GM21529 (cell line): Measurements from ENCODE around the gene CYP1A2.

Source experiments
- ATAC-seq: cut with Tn5 transposase; IDR thresholded peaks from one replicate; pipeline ENCODE4 v1.9.1; 2021; ENCODE audit not compliant: unreplicated experiment

Gene CYP1A2

GRCh38 chr15:74788683-74789151, 40.1 kb downstream of the CYP1A2 start:
- ATAC-seq: peak; percentile 25

GRCh38 chr15:74789171-74789631, 40.6 kb downstream of the CYP1A2 start:
- ATAC-seq: no peak

DNA sequence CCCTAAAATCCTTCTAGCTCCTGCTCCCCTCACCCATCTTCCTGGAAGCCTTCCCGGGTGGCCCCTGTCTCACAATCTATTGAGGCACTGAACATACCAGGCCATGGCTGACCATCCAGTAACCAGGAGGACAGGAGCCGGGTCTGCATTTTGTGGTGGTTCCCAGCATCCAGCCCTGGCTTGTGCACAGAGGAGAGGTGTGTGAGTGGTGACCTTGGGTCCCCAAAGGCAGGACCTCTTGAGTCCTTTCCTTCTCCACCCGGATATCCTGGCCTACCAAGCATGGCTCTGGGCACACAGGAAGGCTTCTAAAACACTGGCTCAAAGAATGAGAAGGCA, 41.1 kb downstream of the CYP1A2 start:
- ATAC-seq: no peak

DNA sequence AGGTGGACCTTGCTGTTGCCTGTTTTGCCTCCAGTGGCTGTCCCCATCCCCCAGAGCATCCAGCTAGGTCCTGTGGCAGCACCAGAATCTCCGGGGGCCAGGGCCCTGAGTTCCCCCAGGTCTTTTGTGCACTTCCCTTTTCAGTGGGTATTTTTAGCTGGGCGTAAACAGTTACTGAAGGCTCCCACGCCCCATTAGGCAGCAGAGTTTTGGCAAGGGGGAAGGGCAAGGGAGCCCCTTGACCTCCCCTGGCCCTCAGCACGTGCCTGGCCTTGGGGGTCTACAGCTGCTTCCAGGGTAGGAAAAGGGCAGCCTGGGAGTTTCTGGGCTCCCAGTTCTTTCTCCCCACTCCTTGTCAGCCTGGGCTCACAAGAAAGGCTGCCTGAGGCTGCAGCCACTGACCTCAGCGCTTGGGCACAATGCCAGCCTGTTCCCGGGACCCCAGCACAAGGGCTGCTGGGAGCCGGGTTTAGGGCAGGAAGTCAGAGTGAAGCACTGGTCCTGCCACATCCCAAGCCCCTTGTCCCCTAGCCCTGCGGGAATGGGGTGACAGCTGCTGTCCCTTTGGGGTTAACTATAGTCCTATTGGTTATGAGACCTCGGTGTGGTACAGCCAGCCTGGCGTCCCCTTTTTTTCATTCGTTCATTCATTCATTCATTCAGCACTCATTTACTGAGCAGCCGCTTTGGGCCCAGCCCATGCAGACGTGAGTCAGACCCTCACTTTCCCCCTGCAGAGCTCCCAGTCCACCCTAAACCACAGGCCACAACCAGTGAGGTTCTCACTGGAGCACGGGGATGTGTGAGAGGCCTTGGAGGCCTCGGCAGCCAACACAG, 41.7 kb downstream of the CYP1A2 start:
- no peak for ATAC-seq

- no peak for ATAC-seq
Measured at GRCh38 chr15:74791007-74791406, 42.4 kb downstream of the CYP1A2 start.

DNA sequence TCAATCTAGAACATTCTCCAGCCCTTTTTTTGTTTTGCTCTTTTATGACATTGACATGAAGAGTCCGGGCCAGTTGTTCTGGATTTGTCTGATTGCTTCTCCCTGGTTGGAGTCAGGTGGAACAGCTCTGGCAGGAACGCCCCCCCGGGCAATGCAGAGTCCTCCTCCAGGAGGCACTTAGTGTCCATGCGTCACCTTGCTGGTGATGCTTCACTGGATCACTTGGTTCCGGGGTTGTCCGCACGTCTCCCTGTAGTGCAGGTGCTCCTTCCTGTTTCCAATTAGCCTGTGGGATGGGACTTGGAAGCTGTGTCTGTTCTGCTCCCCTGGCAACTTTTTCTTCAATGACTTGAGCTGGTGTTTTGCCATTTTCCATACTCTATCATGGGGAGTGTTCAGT, 43.0 kb downstream of the CYP1A2 start:
- no peak for ATAC-seq

DNA sequence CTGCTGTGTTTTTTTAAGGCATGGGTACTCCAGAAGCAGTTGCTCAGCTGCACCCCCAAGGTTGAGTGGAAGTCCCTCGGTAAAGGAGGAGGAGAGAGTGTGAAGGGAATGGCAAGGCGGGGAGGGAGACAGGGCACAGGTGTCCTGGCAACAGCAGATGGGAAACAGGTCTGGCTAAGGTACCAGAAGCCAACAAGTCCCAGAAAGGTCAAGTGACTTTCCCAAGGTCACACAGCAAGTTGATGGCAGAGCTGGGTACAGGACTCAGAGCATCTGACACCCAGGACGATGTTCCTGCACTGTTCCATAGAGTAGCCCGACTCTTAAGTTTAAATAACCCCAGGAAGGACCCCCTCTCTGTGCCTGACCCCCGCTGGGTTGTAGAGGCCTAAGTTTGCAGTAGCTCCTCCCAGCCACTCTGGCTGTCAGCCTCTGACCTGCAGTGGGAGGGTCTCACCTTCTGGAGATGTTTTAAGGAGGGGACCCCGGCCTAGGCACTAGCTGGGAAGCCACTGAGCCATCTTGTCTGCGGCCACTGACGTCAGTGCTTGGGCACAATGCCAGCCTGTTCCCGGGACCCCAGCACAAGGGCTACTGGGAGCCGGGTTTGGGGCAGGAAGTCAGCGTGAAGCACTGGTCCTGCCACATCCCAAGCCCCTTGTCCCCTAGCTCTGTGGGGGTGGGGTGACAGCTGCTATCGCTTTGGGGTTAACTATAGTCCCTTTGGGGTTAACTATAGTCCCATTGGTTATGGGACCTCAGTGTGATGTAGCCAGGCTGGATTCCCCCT, 43.8 kb downstream of the CYP1A2 start:
- no peak for ATAC-seq

DNA sequence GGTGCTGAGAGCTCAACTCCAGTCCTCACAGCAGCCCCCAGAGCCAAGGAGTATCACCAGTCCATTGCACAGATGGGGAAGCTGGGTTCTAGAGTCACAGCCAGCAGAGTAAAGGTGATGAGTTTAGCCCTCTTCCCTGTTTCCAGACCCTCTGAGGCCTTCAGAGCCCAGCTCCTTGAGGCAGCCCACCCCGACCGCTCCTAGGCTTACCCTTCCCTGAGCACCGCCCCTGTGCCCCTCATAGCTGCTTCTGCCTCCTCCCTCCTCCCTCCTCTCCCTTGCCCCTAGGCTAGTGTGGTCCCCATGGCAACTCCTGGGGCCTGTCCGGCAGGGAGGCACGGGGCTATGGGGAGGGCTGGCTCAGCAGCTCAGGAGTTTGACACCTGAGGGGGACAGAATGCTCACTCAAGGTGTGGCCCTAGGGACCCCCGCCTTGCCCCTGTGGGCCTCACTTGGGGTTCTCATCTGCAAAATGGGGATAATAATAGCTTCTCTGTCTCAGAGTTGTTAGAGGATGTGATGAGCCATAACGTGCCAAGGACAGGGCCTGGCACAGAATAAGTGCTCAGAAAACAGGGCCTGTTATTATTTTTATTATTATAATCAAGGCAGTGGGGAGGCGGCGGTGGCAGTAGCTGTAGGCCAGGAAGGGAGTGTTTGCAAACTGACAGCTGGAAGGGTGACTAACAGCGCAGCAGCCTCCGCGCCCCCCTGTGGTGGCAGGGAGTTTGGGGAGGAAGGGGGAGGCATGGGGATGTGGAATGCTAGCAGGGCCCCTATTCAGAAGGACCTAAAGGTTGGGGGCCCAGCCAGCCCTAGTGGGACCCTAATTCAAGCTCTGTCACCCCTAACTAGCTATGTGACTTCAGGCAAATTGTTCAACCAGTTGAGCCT, 44.7 kb downstream of the CYP1A2 start:
- ATAC-seq: no peak

DNA sequence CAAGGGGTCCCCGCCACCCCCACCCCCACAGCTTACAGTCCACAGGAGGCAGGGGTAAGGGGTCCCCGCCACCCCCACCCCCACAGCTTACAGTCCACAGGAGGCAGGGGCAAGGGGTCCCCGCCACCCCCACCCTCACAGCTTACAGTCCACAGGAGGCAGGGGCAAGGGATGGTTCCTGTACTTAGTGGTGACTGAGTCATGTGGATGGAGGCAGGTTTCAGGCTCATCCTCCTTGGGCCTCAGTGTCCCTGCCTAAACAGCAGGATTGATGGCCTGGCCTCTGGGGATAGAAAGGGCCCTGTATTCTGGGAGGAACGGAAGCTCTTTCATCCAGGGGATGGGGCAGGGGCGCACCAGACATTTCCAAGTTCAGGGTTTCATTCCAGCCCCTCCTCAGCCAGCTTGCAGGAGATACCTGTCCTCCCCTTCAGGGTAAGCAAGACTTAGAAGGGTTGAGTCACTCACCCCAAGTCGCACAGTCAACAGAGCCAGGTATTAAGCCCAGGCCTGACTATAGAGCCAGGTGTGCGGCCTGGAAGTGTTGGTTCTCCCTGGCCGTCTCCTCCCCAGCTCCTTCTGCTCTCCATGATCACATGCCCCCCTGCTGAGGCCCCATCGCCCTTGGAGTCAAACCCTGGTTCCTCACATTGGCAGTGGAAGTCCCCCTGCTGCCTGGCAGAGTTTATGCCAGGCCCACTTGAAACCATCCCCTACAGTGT, 45.8 kb downstream of the CYP1A2 start:
- no peak for ATAC-seq

- no peak for ATAC-seq
Measured at GRCh38 chr15:74794970-74795349, 46.3 kb downstream of the CYP1A2 start.

DNA sequence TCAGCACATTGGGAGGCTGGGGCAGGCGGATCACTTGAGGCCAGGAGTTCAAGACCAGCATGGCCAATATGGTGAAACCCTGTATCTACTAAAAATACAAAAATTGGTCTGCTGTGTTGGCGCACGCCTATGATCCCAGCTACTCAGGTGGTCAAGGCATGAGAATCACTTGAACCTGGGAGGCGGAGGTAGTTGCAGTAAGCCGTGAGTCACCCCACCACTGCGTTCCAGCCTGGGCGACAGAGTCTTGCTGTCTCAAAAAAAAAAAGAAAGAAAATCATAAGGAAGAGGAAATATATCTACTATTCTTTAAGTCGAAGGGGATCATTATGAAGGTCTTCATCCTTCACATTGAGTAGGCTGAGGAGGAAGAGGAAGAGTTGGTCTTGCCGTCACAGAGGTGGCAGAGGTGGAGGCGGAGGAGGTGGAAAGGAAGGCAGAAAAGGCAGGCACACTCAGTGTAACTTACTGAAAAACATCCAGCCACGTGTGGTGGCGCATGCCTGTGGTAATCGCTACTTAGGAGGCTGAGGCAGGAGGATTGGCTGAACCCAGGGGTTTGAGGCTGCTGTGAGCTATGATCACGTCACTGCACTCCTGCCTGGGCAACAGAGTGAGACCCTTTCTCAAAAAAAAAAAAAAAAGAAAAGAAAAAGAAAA, 47.5 kb downstream of the CYP1A2 start:
- no peak for ATAC-seq

GRCh38 chr15:74798388-74799254, 50.0 kb downstream of the CYP1A2 start:
- peak; percentile 47 for ATAC-seq

GRCh38 chr15:74799255-74799855, 50.7 kb downstream of the CYP1A2 start:
- ATAC-seq: no peak

- peak; percentile 72 for ATAC-seq
Measured at GRCh38 chr15:74799856-74800558, 51.4 kb downstream of the CYP1A2 start.

GRCh38 chr15:74800559-74801094, 52.0 kb downstream of the CYP1A2 start:
- ATAC-seq: no peak

DNA sequence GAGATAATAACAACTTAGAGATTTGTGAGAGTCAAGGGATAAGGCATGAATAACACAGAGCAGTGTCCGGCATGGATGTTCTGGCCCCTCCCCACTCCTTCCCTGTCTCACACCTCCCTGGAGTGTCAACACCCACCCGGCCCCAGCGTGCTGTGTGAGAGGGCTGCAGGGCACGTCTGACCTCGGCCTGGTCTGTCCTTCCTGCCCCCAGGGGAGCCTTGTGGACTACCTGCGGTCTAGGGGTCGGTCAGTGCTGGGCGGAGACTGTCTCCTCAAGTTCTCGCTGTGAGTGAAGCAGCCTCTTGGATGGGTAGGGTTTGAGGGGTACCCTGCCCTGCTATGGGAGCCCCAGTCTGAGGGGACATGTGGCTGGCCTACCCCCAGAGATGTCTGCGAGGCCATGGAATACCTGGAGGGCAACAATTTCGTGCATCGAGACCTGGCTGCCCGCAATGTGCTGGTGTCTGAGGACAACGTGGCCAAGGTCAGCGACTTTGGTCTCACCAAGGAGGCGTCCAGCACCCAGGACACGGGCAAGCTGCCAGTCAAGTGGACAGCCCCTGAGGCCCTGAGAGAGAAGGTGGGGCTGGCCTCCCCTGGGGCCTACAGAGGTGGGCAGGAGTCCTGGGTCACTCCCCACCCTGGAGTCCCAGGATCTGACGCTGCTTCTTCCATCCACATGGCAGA, 52.8 kb downstream of the CYP1A2 start:
- ATAC-seq: no peak

GRCh38 chr15:74802290-74802689, 53.6 kb downstream of the CYP1A2 start:
- no peak for ATAC-seq
